Esophagus squamous epithelium (tissue), 4 donors: ENCODE results near the gene AATK.

ENCODE experiments used
- POLR2A ChIP-seq, 4 donors: fragments of 450-650 bp; IDR thresholded peaks; one replicate each; pipeline ENCODE4 v1.6.1; 2017; ENCODE audit warnings: antibody characterized with exemption in 4 of 4, mild to moderate bottlenecking in 4 of 4, moderate library complexity in 3 of 4
- TF ChIP-seq, protein P1 (sequence below), 6 experiments: fragments of 450-650 bp in 4 of 6; fragments of 200-600 bp in 2 of 6; sonication (generic) in 2 of 6; IDR thresholded peaks; one replicate each; pipeline ENCODE4 v1.5.1; 2016 to 2019; ENCODE audit warnings: antibody characterized with exemption in 6 of 6, mild to moderate bottlenecking in 4 of 6, moderate library complexity in 4 of 6

- TF ChIP-seq, protein P1, sequence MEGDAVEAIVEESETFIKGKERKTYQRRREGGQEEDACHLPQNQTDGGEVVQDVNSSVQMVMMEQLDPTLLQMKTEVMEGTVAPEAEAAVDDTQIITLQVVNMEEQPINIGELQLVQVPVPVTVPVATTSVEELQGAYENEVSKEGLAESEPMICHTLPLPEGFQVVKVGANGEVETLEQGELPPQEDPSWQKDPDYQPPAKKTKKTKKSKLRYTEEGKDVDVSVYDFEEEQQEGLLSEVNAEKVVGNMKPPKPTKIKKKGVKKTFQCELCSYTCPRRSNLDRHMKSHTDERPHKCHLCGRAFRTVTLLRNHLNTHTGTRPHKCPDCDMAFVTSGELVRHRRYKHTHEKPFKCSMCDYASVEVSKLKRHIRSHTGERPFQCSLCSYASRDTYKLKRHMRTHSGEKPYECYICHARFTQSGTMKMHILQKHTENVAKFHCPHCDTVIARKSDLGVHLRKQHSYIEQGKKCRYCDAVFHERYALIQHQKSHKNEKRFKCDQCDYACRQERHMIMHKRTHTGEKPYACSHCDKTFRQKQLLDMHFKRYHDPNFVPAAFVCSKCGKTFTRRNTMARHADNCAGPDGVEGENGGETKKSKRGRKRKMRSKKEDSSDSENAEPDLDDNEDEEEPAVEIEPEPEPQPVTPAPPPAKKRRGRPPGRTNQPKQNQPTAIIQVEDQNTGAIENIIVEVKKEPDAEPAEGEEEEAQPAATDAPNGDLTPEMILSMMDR (IDR thresholded peaks at IDR 0.05) = no peak
- TF ChIP-seq POLR2A (IDR thresholded peaks at IDR 0.05) = no peak
These were observed 91.1 kb downstream of the AATK start for GRCh38 chr17:81074875-81075274.
